HepG2 (cell line): ENCODE measurements around the gene CAPRIN1. TPM values are rescaled to one million over a fixed set of nuclear protein-coding genes. Genes with fewer than 3 reads are reported as not detected.

Source experiments
- AKAP8 ChIP-seq: sonication (generic); formaldehyde crosslinking; IDR thresholded peaks from 2 replicates; pipeline ENCODE4 v1.5.1; 2020; ENCODE audit warnings: mild to moderate bottlenecking, missing genetic modification reagents
- EHMT2 ChIP-seq: fragments of 200-600 bp; sonication (generic); IDR thresholded peaks from 2 replicates; pipeline ENCODE4 v1.7.0; 2017; ENCODE audit warnings: antibody characterized with exemption, low read depth, low read length, borderline replicate concordance
- HDAC6 ChIP-seq: fragments of 200-600 bp; sonication (generic); IDR thresholded peaks from 2 replicates; pipeline ENCODE4 v1.7.0; 2017; ENCODE audit warnings: mild to moderate bottlenecking, antibody characterized with exemption, low read length, low read depth
- HNRNPUL1 ChIP-seq: fragments of 200-400 bp; formaldehyde crosslinking; IDR thresholded peaks from 2 replicates; pipeline ENCODE4 v1.6.1; 2017; ENCODE audit warnings: low read depth, mild to moderate bottlenecking, low read length, moderate library complexity
- MAX ChIP-seq: IDR thresholded peaks from 2 replicates; pipeline ENCODE4 v1.6.1; 2012; ENCODE audit warnings: inconsistent platforms
- MNT ChIP-seq: fragments of 450-650 bp; IDR thresholded peaks from 2 replicates; pipeline ENCODE4 v1.6.1; 2016
- POLR2AphosphoS5 ChIP-seq: IDR thresholded peaks from 2 replicates; pipeline ENCODE4 v1.6.1; 2012; ENCODE audit warnings: low read depth, low read length
- RAD21 ChIP-seq: fragments of 450-650 bp; formaldehyde crosslinking; IDR thresholded peaks from 2 replicates; pipeline ENCODE4 v1.5.0; 2020; ENCODE audit warnings: mild to moderate bottlenecking
- RERE ChIP-seq: IDR thresholded peaks from 2 replicates; pipeline ENCODE4 v1.6.1; 2016; ENCODE audit warnings: low read depth, missing genetic modification reagents, missing compliant biosample characterization
- SOX5 ChIP-seq: IDR thresholded peaks from 2 replicates; pipeline ENCODE4 v1.6.1; 2016; ENCODE audit warnings: borderline replicate concordance
- TSC22D2 ChIP-seq: sonication (generic); formaldehyde crosslinking; IDR thresholded peaks from 2 replicates; pipeline ENCODE4 v1.5.1; 2020; ENCODE audit warnings: missing genetic modification reagents, mild to moderate bottlenecking, borderline replicate concordance
- YEATS2 ChIP-seq: sonication (generic); formaldehyde crosslinking; IDR thresholded peaks from 2 replicates; pipeline ENCODE4 v1.4.0; 2020; ENCODE audit warnings: missing genetic modification reagents, borderline replicate concordance
- ZBTB25 ChIP-seq: IDR thresholded peaks from 2 replicates; pipeline ENCODE4 v1.6.1; 2018; ENCODE audit warnings: missing genetic modification reagents
- ZFP36L1 ChIP-seq: sonication (generic); formaldehyde crosslinking; IDR thresholded peaks from 2 replicates; pipeline ENCODE4 v1.8.0; 2022; ENCODE audit warnings: mild to moderate bottlenecking, missing genetic modification reagents, moderate library complexity
- ZFP62 ChIP-seq: sonication (generic); formaldehyde crosslinking; IDR thresholded peaks from 2 replicates; pipeline ENCODE4 v1.4.0; 2020; ENCODE audit warnings: missing genetic modification reagents
- ZNF276 ChIP-seq: sonication (generic); formaldehyde crosslinking; IDR thresholded peaks from 2 replicates; pipeline ENCODE4 v1.4.0; 2020; ENCODE audit warnings: mild to moderate bottlenecking, low read depth, missing genetic modification reagents
- ZNF552 ChIP-seq: sonication (generic); formaldehyde crosslinking; IDR thresholded peaks from 2 replicates; pipeline ENCODE4 v1.9.0; 2022; ENCODE audit warnings: missing genetic modification reagents, mild to moderate bottlenecking, borderline replicate concordance
- ZNF619 ChIP-seq: sonication (generic); formaldehyde crosslinking; IDR thresholded peaks from 2 replicates; pipeline ENCODE4 v1.4.0; 2020; ENCODE audit warnings: mild to moderate bottlenecking, missing genetic modification reagents
- polyA plus RNA-seq, 8 experiments: library from polyadenylated mRNA; depleted of rRNA in 3 of 8; stranded (reverse) in 7 of 8; unstranded in 1 of 8; fragments of >200 nt; fragmentation: Illumina TruSeq in 4 of 8; extraction: Trizol in 4 of 8; gene quantifications; 2 replicates each; pipeline versions ENCODE4 v1.2.1 to v1.2.3, GENCODE V29; 2011 to 2016; ENCODE audit warnings: low read depth in 4 of 8, missing spikeins in 1 of 8, mixed read lengths in 1 of 8; ENCODE audit not compliant: insufficient read depth in 1 of 8
- total RNA-seq, 5 experiments: library from RNA; depleted of rRNA; stranded (reverse); fragments of >200 nt; fragmentation: Illumina TruSeq; extraction: Trizol; gene quantifications; 2 replicates each; pipeline ENCODE4 v1.2.3, GENCODE V29; 2016; ENCODE audit warnings: low read depth in 1 of 5

Gene CAPRIN1
- total and polyA plus RNA-seq, 2 of the 13 experiments (the other 11 are each of a cell fraction or from before 2014, with no cell fraction given) = 114 to 162 TPM

- TF ChIP-seq RERE (CRISPR knock-in tag) (no peak), ZNF619 (CRISPR knock-in tag) (0 out of 2 replicates have a peak, but pooled peaks have one; percentile 49), HNRNPUL1 (no peak), ZFP36L1 (CRISPR knock-in tag) (no peak; the same call in 1 of the 2 replicates), ZBTB25 (CRISPR knock-in tag) (peak; percentile 73; the same call in 1 of the 2 replicates), HDAC6 (peak; percentile 84; the same call in 1 of the 2 replicates), RAD21 (CRISPR knock-in tag) (peak; percentile 74), AKAP8 (no peak), MNT (no peak), SOX5 (CRISPR knock-in tag) (no peak), YEATS2 (CRISPR knock-in tag) (peak; percentile 14; the same call in 1 of the 2 replicates), ZNF552 (CRISPR knock-in tag) (no peak), POLR2AphosphoS5 (peak; percentile 77; the same call in 1 of the 2 replicates), EHMT2 (no peak), MAX (peak; percentile 67; the same call in 1 of the 2 replicates), ZFP62 (no peak), TSC22D2 (no peak), ZNF276 (CRISPR knock-in tag) (no peak)
Observed at GRCh38 chr11:34051349-34052035, at the start of gene CAPRIN1 (continued).
